GM10248 (cell line): ENCODE measurements around the gene TRAPPC6A.

Source experiments
- CTCF ChIA-PET: fragments of 300-600 bp; sonication (Branson Sonifier 250); formaldehyde crosslinking; extraction: SDS; loops from one replicate; lab custom pipeline; 2021; ENCODE audit warnings: antibody characterized with exemption; lab: Yijun Ruan, JAX
- POLR2A ChIA-PET: fragments of 350-650 bp; sonication (Branson Sonifier 250); formaldehyde crosslinking; extraction: SDS; loops from one replicate; lab custom pipeline; 2020; ENCODE audit warnings: antibody characterized with exemption; lab: Yijun Ruan, JAX
- DNase-seq: peaks from one replicate; pipeline ENCODE4 v3.0.0; 2012; ENCODE audit errors: extremely low spot score
- TF ChIP-seq, protein P1 (sequence below): IDR thresholded peaks from 2 replicates; pipeline ENCODE4 v1.5.1; 2012; ENCODE audit warnings: mild to moderate bottlenecking, low read depth; ENCODE audit errors: extremely low read depth, missing control alignments, control extremely low read depth

The TRAPPC6A gene

GRCh38 chr19:45177817-45178261, at the start of gene TRAPPC6A:
TRAPPC6A (minus strand) TSS chr19:45178237; CDS start chr19:45178218, 19 bp downstream.
- DNase-seq: no peak
- ChIA-PET POLR2A (interaction anchor here (0.6 kb wide), 2 partner anchors 110 to 160 kb away, joined by 3 read pairs; no protein-coding TSS in a partner anchor), CTCF (interaction anchor here (0.9 to 2.7 kb wide), 9 partner anchors 9 to 118 kb away, joined by 3 to 15 read pairs (median 5); no protein-coding TSS in a partner anchor)
- TF ChIP-seq, protein P1, sequence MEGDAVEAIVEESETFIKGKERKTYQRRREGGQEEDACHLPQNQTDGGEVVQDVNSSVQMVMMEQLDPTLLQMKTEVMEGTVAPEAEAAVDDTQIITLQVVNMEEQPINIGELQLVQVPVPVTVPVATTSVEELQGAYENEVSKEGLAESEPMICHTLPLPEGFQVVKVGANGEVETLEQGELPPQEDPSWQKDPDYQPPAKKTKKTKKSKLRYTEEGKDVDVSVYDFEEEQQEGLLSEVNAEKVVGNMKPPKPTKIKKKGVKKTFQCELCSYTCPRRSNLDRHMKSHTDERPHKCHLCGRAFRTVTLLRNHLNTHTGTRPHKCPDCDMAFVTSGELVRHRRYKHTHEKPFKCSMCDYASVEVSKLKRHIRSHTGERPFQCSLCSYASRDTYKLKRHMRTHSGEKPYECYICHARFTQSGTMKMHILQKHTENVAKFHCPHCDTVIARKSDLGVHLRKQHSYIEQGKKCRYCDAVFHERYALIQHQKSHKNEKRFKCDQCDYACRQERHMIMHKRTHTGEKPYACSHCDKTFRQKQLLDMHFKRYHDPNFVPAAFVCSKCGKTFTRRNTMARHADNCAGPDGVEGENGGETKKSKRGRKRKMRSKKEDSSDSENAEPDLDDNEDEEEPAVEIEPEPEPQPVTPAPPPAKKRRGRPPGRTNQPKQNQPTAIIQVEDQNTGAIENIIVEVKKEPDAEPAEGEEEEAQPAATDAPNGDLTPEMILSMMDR: no peak

- TF ChIP-seq, protein P1: no peak
- CTCF ChIA-PET: interaction anchor here (1.1 to 2.1 kb wide), 2 partner anchors 18 to 22 kb away, joined by 3 to 5 read pairs; no protein-coding TSS in a partner anchor
- no peak for DNase-seq
- POLR2A ChIA-PET: no interaction called here
Observed at GRCh38 chr19:45224645-45225044, 46.6 kb upstream of the TRAPPC6A start.

- ChIA-PET POLR2A (no interaction called here), CTCF (interaction anchor here (1.1 kb wide), 1 partner anchor 22 kb away, joined by 3 read pairs; no protein-coding TSS in a partner anchor)
- no peak for DNase-seq
- TF ChIP-seq, protein P1: no peak
Observed at GRCh38 chr19:45223879-45224278, 45.8 kb upstream of the TRAPPC6A start.

GRCh38 chr19:45222724-45223123, 44.7 kb upstream of the TRAPPC6A start:
- TF ChIP-seq, protein P1: no peak
- DNase-seq: no peak
- CTCF ChIA-PET: no interaction called here
- POLR2A ChIA-PET: no interaction called here

- ChIA-PET CTCF (no interaction called here), POLR2A (no interaction called here)
- TF ChIP-seq, protein P1: no peak
- DNase-seq: no peak
Observed at GRCh38 chr19:45218911-45219743, 41.1 kb upstream of the TRAPPC6A start.

- TF ChIP-seq, protein P1: no peak
- no peak for DNase-seq
- POLR2A ChIA-PET: no interaction called here
- CTCF ChIA-PET: no interaction called here
Observed at GRCh38 chr19:45218426-45218825, 40.4 kb upstream of the TRAPPC6A start.
